NCI-H187 (cell line): ENCODE results near the gene RNF187.
"Not testable (repeated sequence)": the region's sequence is repeated elsewhere in the genome, so short reads cannot be mapped to it uniquely, and the experiment has no call there.

Experiments used
- DNase-seq, 2 experiments: peaks; one replicate each; lab custom pipeline; 2025; lab: John Stamatoyannopoulos, UW

The RNF187 gene

DNA sequence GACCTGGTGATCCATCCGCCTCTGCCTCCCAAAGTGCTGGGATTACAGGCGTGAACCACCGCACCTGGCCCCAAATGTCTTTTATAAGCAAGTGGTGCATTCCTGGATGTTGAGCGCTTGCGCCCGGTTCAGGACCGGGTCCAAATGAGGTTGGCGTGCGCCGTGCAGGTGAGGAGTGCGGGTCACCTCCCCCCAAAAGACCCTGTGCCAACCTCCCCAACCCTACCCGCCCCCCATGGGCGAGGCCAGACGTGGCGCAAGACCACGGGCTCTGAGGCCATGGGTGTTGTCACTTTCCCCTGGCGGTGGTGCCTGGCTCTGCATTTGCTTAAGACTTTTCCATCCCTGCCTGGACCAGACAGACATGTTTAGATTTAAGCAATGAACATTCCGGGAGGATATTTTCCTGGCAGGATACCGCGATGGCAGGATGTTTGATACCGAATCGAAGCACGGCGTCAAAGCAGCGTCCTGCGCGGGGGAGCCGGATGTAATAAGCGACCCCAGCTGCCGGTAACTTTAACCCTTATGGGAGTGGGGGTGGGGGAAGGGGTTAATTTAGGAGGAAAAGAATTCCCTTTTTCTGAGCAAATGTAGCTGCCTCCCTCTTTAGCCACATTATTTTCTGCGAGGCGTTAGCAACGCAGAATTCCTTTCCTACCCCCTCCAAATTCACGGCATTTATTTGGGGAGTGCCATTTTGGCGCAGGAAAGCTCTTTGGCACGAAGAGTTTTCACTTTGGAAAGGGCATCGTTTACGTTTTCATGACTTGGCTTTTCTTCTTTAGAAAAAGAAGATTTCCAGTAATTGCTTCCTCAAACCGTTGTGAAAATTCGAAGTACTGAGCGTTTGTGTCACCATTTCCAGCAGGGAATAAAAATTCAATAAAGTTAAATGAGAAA lies 27.8 kb upstream of the RNF187 start:
- DNase-seq, result peak; percentile 7 to 20

- DNase-seq, result no peak
Measured at GRCh38 chr1:228460821-228461220, 26.4 kb upstream of the RNF187 start.

- no peak for DNase-seq
Measured at GRCh38 chr1:228462560-228462959, 24.6 kb upstream of the RNF187 start.

- no peak for DNase-seq
Measured at GRCh38 chr1:228463009-228463558, 24.1 kb upstream of the RNF187 start.

GRCh38 chr1:228463559-228464455 lies 23.4 kb upstream of the RNF187 start:
- DNase-seq, result no peak

- DNase-seq, result no peak
Measured at GRCh38 chr1:228464487-228464983, 22.6 kb upstream of the RNF187 start.

DNA sequence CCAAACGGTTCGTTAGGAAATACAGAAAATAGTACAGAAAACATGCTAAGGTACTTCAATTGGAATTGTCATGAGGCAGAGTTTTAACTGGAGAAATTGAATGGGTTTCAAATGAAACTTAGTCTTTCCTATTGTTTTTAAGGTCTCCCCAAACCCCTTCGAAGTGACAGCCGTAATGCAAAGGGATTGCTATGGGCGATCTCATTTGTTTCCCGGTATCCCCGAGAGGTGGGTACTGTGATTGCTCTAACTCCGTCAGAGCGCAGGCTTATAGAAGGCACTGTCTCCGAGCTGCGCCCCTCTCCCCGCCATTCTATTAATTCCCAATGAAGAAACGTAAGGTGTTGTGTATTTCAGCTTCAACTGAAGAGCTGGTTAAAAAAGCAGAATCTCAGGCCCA lies 22.0 kb upstream of the RNF187 start:
- DNase-seq, result no peak

DNA sequence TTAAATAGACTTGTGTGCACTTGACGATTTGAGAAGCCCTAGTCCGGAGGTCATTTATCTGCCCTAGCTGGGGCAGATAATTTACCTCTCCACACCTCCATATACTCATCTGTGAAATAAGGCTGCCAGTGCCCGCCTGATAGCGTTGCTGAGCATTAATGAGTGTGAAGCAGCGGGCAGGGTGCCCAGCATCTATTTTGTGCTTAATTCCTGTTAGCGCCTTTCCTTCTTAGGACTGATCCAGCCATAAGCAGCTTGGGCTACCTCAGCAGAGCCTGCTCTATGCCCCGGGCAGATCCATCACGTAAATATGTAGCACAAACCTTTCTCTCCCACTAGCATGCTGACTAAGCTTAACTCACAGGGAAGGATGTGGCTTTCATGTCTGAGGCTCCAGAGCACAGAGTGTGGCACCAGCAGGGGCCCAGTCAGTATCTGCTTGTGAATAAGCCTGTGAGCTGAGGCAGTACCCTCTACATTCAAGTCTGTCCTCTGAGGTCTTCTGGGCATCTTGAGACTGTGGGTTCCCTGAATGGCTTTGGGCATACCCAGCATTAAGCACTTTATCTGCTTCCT lies 21.5 kb upstream of the RNF187 start:
- DNase-seq, result no peak

GRCh38 chr1:228468188-228468587 lies 19.0 kb upstream of the RNF187 start:
- DNase-seq, result not testable (repeated sequence)

GRCh38 chr1:228469413-228470162 lies 17.6 kb upstream of the RNF187 start:
- no peak for DNase-seq

DNA sequence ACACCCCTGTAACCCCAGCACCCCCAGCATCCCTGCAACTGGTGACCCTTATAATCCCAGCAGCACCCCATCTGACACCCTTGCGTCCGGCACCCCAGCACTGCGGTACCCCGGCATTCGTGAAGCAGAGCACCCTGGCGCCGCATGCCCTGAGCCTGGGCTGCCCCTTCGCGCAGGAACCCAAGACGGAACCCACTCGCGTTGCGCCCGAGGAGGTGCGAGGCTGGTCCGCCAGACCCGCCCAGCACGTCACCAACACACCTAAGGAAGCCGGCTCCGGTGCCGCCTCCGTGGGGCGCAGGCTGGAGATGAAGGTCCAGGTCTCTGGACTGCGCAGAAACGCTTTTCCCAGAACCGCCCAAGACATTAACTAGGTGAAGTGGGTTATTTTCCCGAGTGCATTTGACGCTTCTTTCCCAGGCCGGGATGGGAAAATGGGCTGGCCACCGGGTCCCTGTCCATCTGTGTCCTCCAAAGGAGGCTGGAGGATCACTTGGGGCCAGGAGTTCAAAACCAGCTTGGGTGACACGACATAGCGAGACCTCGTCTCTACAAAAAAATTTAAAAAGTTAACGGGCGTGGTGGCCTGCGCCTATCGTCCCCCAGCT lies 15.9 kb upstream of the RNF187 start:
- DNase-seq, result no peak

- DNase-seq, result no peak
Measured at GRCh38 chr1:228471762-228472398, 15.3 kb upstream of the RNF187 start.

DNA sequence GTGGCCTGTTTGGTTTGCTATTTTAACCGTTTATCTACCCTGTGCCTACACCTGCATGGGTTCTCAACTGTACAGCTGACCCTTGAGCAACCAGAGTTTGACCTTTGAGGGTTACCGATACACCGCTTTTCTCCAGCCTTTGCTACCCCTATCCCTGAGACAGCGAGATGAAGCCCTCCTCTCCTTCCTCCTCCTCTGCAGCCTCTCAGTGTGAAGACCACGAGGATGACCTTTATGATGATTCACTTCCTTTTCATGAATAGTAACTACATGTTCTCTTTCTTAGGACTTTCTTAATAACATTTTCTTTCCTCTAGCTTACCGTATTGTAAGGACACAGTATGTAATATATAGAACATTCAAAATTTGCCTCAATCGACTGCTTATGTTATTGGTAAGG lies 14.5 kb upstream of the RNF187 start:
- DNase-seq, result no peak

DNA sequence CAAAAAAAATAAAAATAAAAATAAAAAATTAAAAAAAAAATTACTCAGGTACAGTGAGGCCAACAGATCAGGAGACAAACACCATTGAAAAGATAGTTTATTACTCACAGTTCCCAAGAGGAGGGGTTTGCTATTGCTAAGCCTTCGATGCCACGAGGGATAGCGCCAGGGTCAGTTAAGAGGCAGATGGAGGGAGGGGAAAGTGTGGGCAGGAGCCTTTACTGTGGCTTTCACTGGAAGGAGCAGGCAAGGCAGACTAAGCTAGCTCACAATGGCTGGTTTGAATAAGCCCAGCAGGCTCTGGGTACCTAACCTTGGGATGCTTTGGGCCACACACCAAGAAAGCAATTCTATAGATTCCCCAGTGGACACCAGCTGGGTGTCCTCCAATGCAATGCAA lies 12.7 kb upstream of the RNF187 start:
- DNase-seq, result no peak

GRCh38 chr1:228475812-228476211 lies 11.4 kb upstream of the RNF187 start:
- DNase-seq, result no peak

DNA sequence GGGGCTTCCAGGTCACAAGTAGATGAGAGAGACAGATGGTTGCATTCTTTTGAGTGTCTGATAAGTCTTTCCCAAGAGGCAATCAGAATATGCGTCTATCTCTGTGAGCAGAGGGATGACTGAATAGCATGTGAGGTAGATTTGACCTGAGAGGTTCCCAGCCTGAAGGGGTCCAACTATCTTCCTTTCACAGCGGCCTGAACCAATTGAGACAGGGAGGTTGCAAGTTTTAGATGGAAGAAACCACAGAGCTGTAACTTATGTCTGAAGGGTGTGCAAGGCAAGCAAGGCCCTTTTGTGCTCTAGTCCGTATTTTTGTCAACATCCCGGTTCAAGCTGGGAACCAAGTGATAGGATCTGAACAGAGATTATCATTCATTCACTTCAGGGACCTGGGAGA lies 9.9 kb upstream of the RNF187 start:
- DNase-seq, result no peak

DNA sequence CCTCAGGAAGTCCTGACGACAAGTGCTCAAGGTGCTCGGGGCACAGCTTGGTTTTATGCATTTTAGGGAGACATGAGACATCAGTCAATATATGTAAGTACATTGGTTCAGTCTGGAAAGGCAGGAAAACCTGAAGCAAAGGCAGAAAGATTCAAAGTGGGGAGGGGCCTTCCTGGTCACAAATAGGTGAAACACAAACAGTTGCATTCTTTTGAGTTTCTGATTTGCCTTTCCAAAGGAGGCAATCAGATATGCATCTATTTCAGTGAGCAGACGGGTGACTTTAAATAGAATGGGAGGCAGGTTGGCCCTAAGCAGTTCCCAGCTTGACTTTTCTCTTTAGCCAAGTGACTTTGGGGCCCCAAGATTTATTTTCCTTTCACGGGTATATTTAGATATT lies 8.9 kb upstream of the RNF187 start:
- DNase-seq, result no peak

GRCh38 chr1:228478912-228479711 lies 8.1 kb upstream of the RNF187 start:
- no peak for DNase-seq

DNA sequence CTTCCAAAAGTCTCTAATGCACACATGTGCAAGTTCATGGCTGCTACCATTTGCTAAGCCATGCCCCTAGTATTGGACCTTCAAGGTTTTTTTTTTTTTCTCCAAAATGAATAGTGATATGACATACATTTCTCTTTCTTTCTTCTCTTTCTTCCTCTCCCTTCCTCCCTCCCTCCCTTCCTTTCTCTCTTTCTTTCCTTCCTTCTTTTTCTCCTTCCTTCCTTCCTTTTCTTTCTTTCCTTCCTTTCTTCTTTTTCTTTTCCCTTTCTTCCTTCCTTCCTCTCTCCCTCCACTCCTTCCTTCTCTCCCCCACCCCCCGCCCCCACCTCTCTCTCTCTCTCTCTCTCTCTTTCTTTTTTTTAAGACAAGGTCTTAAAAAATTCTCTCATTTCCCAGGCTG lies 3.4 kb upstream of the RNF187 start:
- DNase-seq, result no peak
